CD4-positive, alpha-beta T cell treated with Interleukin-2 at 100 ng/mL for 4 hours (primary cell): ENCODE data around the gene PAX6.

ENCODE experiments used
- DNase-seq: peaks from one replicate; pipeline ENCODE4 v3.0.0-alpha.2; 2020; ENCODE audit warnings: low spot score

PAX6 gene

GRCh38 chr11:31798057-31798553 lies 13.0 kb downstream of the PAX6 start:
- no peak for DNase-seq

GRCh38 chr11:31797190-31798056 lies 13.7 kb downstream of the PAX6 start:
- DNase-seq, result no peak

- no peak for DNase-seq
These were observed 14.5 kb downstream of the PAX6 start for GRCh38 chr11:31796499-31797189.

- no peak for DNase-seq
These were observed 15.2 kb downstream of the PAX6 start for GRCh38 chr11:31795706-31796498.

GRCh38 chr11:31794548-31794947 lies 16.6 kb downstream of the PAX6 start:
- DNase-seq, result no peak

GRCh38 chr11:31793264-31793663 lies 17.9 kb downstream of the PAX6 start:
- DNase-seq, result no peak

GRCh38 chr11:31792456-31792855 lies 18.7 kb downstream of the PAX6 start:
- no peak for DNase-seq

GRCh38 chr11:31792036-31792435 lies 19.1 kb downstream of the PAX6 start:
- no peak for DNase-seq

GRCh38 chr11:31790649-31791048 lies 20.5 kb downstream of the PAX6 start:
- DNase-seq, result no peak

GRCh38 chr11:31788085-31788484 lies 23.0 kb downstream of the PAX6 start:
- DNase-seq, result no peak

GRCh38 chr11:31786996-31787685 lies 24.0 kb downstream of the PAX6 start:
- no peak for DNase-seq

GRCh38 chr11:31784611-31785010 lies 26.5 kb downstream of the PAX6 start:
- DNase-seq, result no peak

GRCh38 chr11:31783252-31783651 lies 27.9 kb downstream of the PAX6 start:
- no peak for DNase-seq

- DNase-seq, result no peak
These were observed 28.9 kb downstream of the PAX6 start for GRCh38 chr11:31782257-31782656.

- no peak for DNase-seq
These were observed 30.6 kb downstream of the PAX6 start for GRCh38 chr11:31780480-31780971.

- DNase-seq, result no peak
These were observed 31.0 kb downstream of the PAX6 start for GRCh38 chr11:31780078-31780477.

GRCh38 chr11:31779374-31779791 lies 31.7 kb downstream of the PAX6 start:
- DNase-seq, result no peak

GRCh38 chr11:31772412-31772811 lies 38.7 kb downstream of the PAX6 start:
- no peak for DNase-seq

- DNase-seq, result no peak
These were observed 41.0 kb downstream of the PAX6 start for GRCh38 chr11:31770011-31770700.

GRCh38 chr11:31768749-31769640 lies 42.1 kb downstream of the PAX6 start:
- DNase-seq, result no peak
